Mucosa of gallbladder (tissue), 1 donor: ENCODE results near the gene FAM221B. TPM values are rescaled to one million over a fixed set of nuclear protein-coding genes. Genes with fewer than 3 reads are reported as not detected.

Experiments
- DNase-seq: peaks from one replicate; pipeline ENCODE4 v3.0.0-alpha.2; 2020; ENCODE audit warnings: low spot score
- total RNA-seq: library from RNA; stranded (reverse); gene quantifications from one replicate; pipeline ENCODE4 v1.2.1, GENCODE V29; 2021
- donor health status: DM: no; HTN: no; CAD: no.

FAM221B gene
- total RNA-seq, 1 donor from 2014 or later, result not detected

- no peak for DNase-seq
Observed at GRCh38 chr9:35792024-35792813, 36.3 kb downstream of the FAM221B start.

GRCh38 chr9:35791297-35791921, 37.1 kb downstream of the FAM221B start, which contains the start of gene NPR2:
Gene NPR2, plus strand, starts transcription at chr9:35791591. Its CDS starts 818 bp downstream, at chr9:35792409.
- DNase-seq, result no peak

- DNase-seq, result peak; percentile 70
Observed at GRCh38 chr9:35790385-35791296, 37.9 kb downstream of the FAM221B start.

DNA sequence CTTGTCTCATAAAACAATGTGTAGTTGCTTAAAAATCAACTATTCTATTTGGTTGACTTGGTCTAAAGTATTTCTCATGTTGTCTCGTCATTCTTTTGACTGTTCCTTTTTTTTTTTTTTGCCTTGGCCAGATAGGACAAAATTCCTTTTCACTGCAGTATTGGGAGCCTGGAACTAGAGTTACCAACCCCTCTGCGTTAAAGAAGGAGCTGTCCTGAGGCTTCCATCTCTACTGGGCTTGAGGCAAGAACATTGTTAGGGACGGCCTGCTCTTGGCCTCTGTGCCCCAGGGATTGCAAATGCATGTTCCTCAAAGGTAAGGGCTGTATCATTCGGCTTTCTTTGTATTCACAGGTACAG, 38.5 kb downstream of the FAM221B start:
- no peak for DNase-seq

DNA sequence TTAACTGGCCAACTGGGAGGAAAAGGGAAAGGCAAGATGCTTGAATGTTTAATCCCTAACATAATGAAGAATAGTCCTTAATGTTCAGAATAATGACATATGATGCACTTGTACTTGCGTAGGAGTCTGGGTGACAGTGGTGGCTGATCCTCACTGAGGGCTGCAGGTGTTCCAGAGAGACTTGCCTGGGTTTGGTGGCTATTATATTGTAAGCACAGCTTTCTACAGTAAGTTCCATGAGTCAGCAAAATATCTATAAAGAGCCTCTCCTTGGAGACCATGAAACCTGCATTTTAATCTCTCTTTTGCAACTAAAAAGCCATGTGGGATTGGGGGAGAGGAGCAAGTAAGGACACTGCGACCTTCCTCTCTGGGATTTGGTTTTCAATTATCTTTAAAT, 39.0 kb downstream of the FAM221B start:
- DNase-seq, result no peak

- DNase-seq, result no peak
Observed at GRCh38 chr9:35783418-35783817, 45.1 kb downstream of the FAM221B start.

- DNase-seq, result no peak
Observed at GRCh38 chr9:35781066-35781465, 47.5 kb downstream of the FAM221B start.

GRCh38 chr9:35778496-35778895, 50.0 kb downstream of the FAM221B start:
- DNase-seq, result no peak

- no peak for DNase-seq
Observed at GRCh38 chr9:35776018-35776417, 52.5 kb downstream of the FAM221B start.

DNA sequence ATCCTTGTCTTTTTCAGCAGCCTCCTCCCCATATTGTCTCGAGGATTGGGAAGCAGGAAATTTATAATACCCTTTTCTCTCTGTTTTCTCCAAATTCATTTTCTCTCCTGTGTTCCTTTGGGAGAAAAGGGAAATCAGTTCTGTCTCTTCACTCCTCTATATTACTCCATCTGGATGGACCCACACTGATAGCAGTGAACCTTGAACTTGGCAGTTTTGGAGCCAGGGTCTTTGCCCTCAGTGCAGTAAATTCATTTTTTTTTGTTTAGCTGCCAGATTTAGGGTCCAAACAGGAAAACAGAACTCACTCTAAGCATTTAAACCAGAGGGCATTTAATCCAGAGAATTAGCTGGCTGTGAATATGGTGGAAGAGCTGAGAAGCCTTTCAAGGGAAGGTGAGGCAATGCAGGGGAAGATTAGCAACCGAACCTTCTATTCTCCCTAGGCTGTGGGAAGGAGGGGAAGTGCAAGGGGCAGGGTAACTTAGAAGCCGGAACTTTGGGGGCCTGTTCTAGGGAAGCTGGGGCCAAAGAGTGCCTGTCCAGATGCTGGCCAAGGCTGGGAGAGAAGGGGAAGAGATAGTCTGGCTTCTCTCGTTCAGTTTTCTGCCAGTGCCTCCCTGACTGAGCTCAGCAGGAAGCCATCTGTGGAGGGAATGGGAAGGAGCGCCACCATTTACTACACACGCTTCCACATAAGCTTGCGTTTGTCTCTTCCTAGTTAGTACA, 53.5 kb downstream of the FAM221B start:
- no peak for DNase-seq

- no peak for DNase-seq
Observed at GRCh38 chr9:35771943-35772342, 56.6 kb downstream of the FAM221B start.

DNA sequence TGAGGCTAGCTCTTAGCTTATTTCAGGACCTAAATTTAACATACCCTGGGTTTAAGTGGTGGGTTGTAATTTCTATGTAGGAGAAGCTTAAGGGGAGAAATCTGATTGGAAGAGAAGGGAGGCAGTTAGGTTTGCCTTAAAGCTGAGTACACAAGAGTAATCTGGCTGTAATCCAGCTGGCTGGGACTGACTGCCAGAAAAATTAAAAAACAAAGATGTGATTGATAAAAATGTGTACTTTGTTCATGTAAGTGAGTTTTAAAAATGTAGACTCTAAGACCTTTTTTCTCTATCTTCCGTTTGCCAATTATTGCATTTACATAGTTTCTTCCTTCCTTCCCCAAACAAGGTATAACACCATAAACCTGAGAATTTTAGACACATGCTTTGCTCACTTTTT, 57.0 kb downstream of the FAM221B start:
- DNase-seq, result no peak

DNA sequence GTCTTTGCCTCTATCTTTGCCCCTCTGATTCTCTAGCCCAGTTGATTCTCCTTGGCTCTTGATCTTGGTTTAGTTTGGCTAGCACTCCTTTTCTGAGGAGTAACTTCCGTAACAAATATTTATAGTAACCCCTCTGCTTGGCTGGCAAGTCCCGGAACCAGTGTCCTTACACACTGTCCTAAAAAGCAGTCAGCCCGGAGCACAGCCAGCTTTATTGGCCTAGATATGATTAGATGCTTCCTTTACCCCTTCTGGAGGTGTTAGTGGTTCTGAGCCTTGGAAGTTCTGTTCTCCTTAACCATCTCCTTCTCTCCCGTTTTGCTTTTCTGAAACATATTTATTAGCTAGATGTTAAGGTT, 57.5 kb downstream of the FAM221B start:
- no peak for DNase-seq

- no peak for DNase-seq
Observed at GRCh38 chr9:35769763-35770162, 58.8 kb downstream of the FAM221B start.

DNA sequence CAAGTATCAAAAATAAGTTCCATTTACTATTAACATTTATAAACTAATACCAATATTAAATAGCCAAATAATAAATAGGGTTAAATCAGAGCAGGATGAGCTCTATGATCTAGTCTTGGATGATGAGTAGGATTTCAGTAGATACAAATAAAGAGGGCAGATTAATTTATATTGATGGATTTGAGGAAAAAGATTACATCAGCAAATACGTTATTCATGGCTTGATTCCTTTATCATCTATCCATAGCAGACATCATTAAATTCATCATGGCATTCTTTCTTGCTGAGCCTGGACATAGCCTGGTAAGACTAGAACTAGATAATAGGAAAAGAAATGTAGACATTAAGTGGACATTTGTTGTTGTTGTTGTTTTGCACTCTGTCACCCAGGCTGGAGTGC, 61.1 kb downstream of the FAM221B start:
- DNase-seq, result no peak

DNA sequence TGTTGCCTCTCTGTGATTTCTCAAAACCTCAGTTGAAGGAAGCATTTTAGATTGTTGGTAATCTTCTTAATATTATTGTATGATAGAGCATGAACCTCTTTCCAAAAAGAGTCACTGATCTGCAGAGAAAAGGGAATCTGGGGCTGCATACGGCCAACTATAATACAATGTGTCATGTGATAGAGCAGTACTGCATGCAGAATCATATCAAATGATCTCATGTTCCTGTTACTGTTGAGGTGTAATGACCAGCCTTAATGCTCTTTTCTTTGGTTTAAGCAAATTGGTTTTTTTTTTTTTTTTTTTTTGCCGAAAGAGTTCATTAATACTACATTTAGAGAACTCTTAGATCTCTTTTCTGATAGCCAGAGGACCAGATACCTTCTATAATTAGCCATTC, 61.5 kb downstream of the FAM221B start:
- DNase-seq, result no peak

Other genes starting within 250 kb of the FAM221B start
- 56.9 TPM for gene TESK1, start 223.5 kb downstream of the FAM221B start, total RNA-seq
- 2.4 TPM for gene CD72, start 210.3 kb downstream of the FAM221B start, total RNA-seq
- gene SIT1, start 177.8 kb downstream of the FAM221B start, total RNA-seq, result 2.7 TPM
- gene RMRP, start 170.7 kb downstream of the FAM221B start, total RNA-seq, result 17,824 TPM
- gene CCDC107, start 170.4 kb downstream of the FAM221B start, total RNA-seq, result 59.2 TPM
- gene ARHGEF39, start 163.5 kb downstream of the FAM221B start, total RNA-seq, result 6.4 TPM
- gene CA9, start 154.8 kb downstream of the FAM221B start, total RNA-seq, result 777 TPM
- gene TPM2, start 138.8 kb downstream of the FAM221B start, total RNA-seq, result 1,716 TPM
- 482 TPM for gene TLN1, start 96.5 kb downstream of the FAM221B start, total RNA-seq
- gene CREB3, start 96.1 kb downstream of the FAM221B start, total RNA-seq, result 48.1 TPM
- 161 TPM for gene GBA2, start 79.5 kb downstream of the FAM221B start, total RNA-seq
- gene RGP1, start 79.4 kb downstream of the FAM221B start, total RNA-seq, result 36.6 TPM
- 1.1 TPM for gene MSMP, start 74.5 kb downstream of the FAM221B start, total RNA-seq
- 22.0 TPM for gene NPR2, start 37.1 kb downstream of the FAM221B start, total RNA-seq
- 4.6 TPM for gene SPAG8, start 16.5 kb downstream of the FAM221B start, total RNA-seq
- gene HINT2, start 13.7 kb downstream of the FAM221B start, total RNA-seq, result 30.7 TPM
- 36.2 TPM for gene TMEM8B, start 496 bp upstream of the FAM221B start, total RNA-seq
- not detected for gene OR13J1, start 41.7 kb upstream of the FAM221B start, total RNA-seq
- gene HRCT1, start 77.5 kb upstream of the FAM221B start, total RNA-seq, result 2.0 TPM
- 0.83 TPM for gene SPAAR, start 80.8 kb upstream of the FAM221B start, total RNA-seq
- not detected for gene OR2S2, start 129.4 kb upstream of the FAM221B start, total RNA-seq
- 11.3 TPM for gene RECK, start 208.2 kb upstream of the FAM221B start, total RNA-seq